Endothelial cell of umbilical vein (primary cell): ENCODE measurements around the gene TRAF1. TPM values are rescaled to one million over a fixed set of nuclear protein-coding genes. Genes with fewer than 3 reads are reported as not detected.

Source experiments
- BruUV-seq: library from RNA; stranded (reverse); fragments of 400-500 nt; replicated peaks from 2 replicates; lab custom pipeline; 2021; lab: Mats Ljungman, UMichigan
- CTCF ChIA-PET: fragments of 300-600, 350-600 bp; sonication (Branson Sonifier 250); formaldehyde crosslinking; loops from one replicate; lab custom pipeline; 2021; ENCODE audit warnings: antibody characterized with exemption, inconsistent platforms; lab: Charles Lee
- POLR2A ChIA-PET: fragments of 300-600, 350-600 bp; sonication (Branson Sonifier 250); formaldehyde crosslinking; loops from one replicate; lab custom pipeline; 2021; ENCODE audit warnings: antibody characterized with exemption, inconsistent platforms; lab: Charles Lee
- DNase-seq: peaks from one replicate; pipeline ENCODE4 v3.0.0-alpha.2; 2011; ENCODE audit warnings: low read depth, low spot score
- FAIRE-seq: peaks from 2 replicates; lab custom pipeline; 2011; peaks lifted over from hg19 to GRCh38; lab: Jason Lieb, UNC
- H2AFZ ChIP-seq: 2 replicates; pipeline ENCODE4 v1.6.0; 2012; ENCODE audit warnings: low read depth, low read length, control low read depth, inconsistent platforms
- H3K27ac ChIP-seq: 2 replicates; pipeline ENCODE4 v1.5.1; 2011; ENCODE audit warnings: low read depth, mild to moderate bottlenecking, control low read depth, low read length, moderate library complexity; ENCODE audit not compliant: insufficient read depth
- H3K27me3 ChIP-seq, 2 experiments: 2 replicates each; pipeline versions ENCODE4 v1.6.0 to v1.6.1; 2011; ENCODE audit warnings: low read length in 2 of 2, mixed read lengths in 1 of 2; ENCODE audit not compliant: control insufficient read depth in 2 of 2, insufficient read depth in 2 of 2
- H3K36me3 ChIP-seq, 2 experiments: 2 replicates in 1 of 2; 3 replicates in 1 of 2; pipeline ENCODE4 v1.5.1; 2011; ENCODE audit warnings: low read length in 2 of 2, mild to moderate bottlenecking in 1 of 2, moderate library complexity in 1 of 2; ENCODE audit not compliant: control insufficient read depth in 2 of 2, insufficient read depth in 2 of 2; ENCODE audit errors: extremely low read depth in 1 of 2
- H3K4me1 ChIP-seq: 3 replicates; pipeline ENCODE4 v1.5.1; 2011; ENCODE audit warnings: mild to moderate bottlenecking, low read length; ENCODE audit not compliant: control insufficient read depth, insufficient read depth; ENCODE audit errors: extremely low read depth
- H3K4me2 ChIP-seq: 2 replicates; pipeline ENCODE4 v1.6.1; 2011; ENCODE audit warnings: low read length, control low read depth, mixed read lengths; ENCODE audit not compliant: insufficient read depth
- H3K4me3 ChIP-seq, 3 experiments: fragments of 200-600 bp in 1 of 3; sonication (generic), shearing (Covaris generic) in 1 of 3; replicated peaks in 1 of 3; 2 replicates each; pipeline ENCODE4 v1.5.1; 2011 to 2016; ENCODE audit warnings: control low read depth in 3 of 3, low read length in 3 of 3, mild to moderate bottlenecking in 2 of 3, inconsistent platforms in 1 of 3, low read depth in 1 of 3, moderate library complexity in 1 of 3; ENCODE audit not compliant: insufficient read depth in 1 of 3
- H3K79me2 ChIP-seq: 2 replicates; pipeline ENCODE4 v1.6.0; 2012; ENCODE audit warnings: low read length, inconsistent platforms; ENCODE audit not compliant: control insufficient read depth, insufficient read depth
- H3K9ac ChIP-seq: replicated peaks from 2 replicates; pipeline ENCODE3; 2011; ENCODE audit warnings: low read length, control low read depth; ENCODE audit not compliant: insufficient read depth; ENCODE audit errors: extremely low read depth
- H3K9me1 ChIP-seq: replicated peaks from 3 replicates; pipeline ENCODE4 v1.6.0; 2011; ENCODE audit warnings: mild to moderate bottlenecking, low read length; ENCODE audit not compliant: control insufficient read depth, insufficient read depth; ENCODE audit errors: extremely low read depth
- H3K9me3 ChIP-seq: replicated peaks from 2 replicates; pipeline ENCODE4 v1.5.1; 2012; ENCODE audit warnings: low read length, inconsistent platforms; ENCODE audit not compliant: control insufficient read depth, insufficient read depth
- H4K20me1 ChIP-seq: replicated peaks from 2 replicates; pipeline ENCODE3; 2011; ENCODE audit warnings: mild to moderate bottlenecking, low read length; ENCODE audit not compliant: control insufficient read depth, insufficient read depth; ENCODE audit errors: extremely low read depth
- EZH2 ChIP-seq: IDR thresholded peaks from 2 replicates; pipeline ENCODE4 v1.6.1; 2012; ENCODE audit warnings: borderline replicate concordance, low read depth, mild to moderate bottlenecking, moderate library complexity, low read length, inconsistent platforms; ENCODE audit not compliant: severe bottlenecking
- FOS ChIP-seq: IDR thresholded peaks from 2 replicates; pipeline ENCODE4 v1.6.1; 2011; ENCODE audit warnings: mild to moderate bottlenecking, low read length, moderate library complexity, borderline replicate concordance; ENCODE audit not compliant: insufficient read depth
- GATA2 ChIP-seq: IDR thresholded peaks from 2 replicates; pipeline ENCODE4 v1.7.0; 2011; ENCODE audit warnings: low read depth, mild to moderate bottlenecking, moderate library complexity, mixed read lengths, low read length; ENCODE audit not compliant: insufficient read length, insufficient read depth
- JUN ChIP-seq: IDR thresholded peaks from 2 replicates; pipeline ENCODE4 v1.6.1; 2011; ENCODE audit warnings: borderline replicate concordance, low read depth; ENCODE audit not compliant: insufficient read length, insufficient read depth
- MYC ChIP-seq: IDR thresholded peaks from one replicate; pipeline ENCODE4 v1.6.1; 2011; ENCODE audit warnings: mild to moderate bottlenecking, low read depth, low read length
- POLR2A ChIP-seq: IDR thresholded peaks from 2 replicates; pipeline ENCODE4 v1.6.1; 2012; ENCODE audit warnings: low read depth, mild to moderate bottlenecking, control low read depth, low read length
- POLR2AphosphoS5 ChIP-seq: IDR thresholded peaks from 2 replicates; pipeline ENCODE4 v1.6.1; 2012; ENCODE audit warnings: low read depth, mild to moderate bottlenecking, control low read depth, low read length, moderate library complexity; ENCODE audit not compliant: insufficient read depth
- dilution Hi-C: fragments of 300-500 bp; cut with MboI; formaldehyde crosslinking; loops from one replicate; pipeline ENCODE4 v1.15.0; 2019; ENCODE audit warnings: low sequenced_read_pairs; ENCODE audit not compliant: extremely low pct_ligation_motif_present
- intact Hi-C: fragments of 100-400 bp; cut with micrococcal nuclease; formaldehyde crosslinking; loops from one replicate; pipeline ENCODE4 v1.10.0; 2022
- polyA plus RNA-seq, 4 experiments: library from polyadenylated mRNA; depleted of rRNA in 3 of 4; stranded (reverse) in 3 of 4; unstranded in 1 of 4; fragments of >200 nt; gene quantifications; 2 replicates each; pipeline versions ENCODE4 v1.2.1 to v1.2.3, GENCODE V29; 2011 to 2012; ENCODE audit warnings: missing spikeins in 1 of 4
- total RNA-seq: library from RNA; stranded (reverse); gene quantifications from 2 replicates; pipeline ENCODE4 v1.2.3, GENCODE V29; 2021
- TF ChIP-seq, protein P1 (sequence below): IDR thresholded peaks from 2 replicates; pipeline ENCODE4 v1.6.1; 2011; ENCODE audit not compliant: insufficient read depth, insufficient read length
- TF ChIP-seq, protein P2 (sequence below), 2 donors: IDR thresholded peaks; 1 replicate in 1 of 2; 2 replicates in 1 of 2; pipeline ENCODE4 v1.5.1; 2011; ENCODE audit warnings: low read length in 2 of 2, mild to moderate bottlenecking in 2 of 2, moderate library complexity in 2 of 2, control low read depth in 1 of 2, inconsistent platforms in 1 of 2, low read depth in 1 of 2; ENCODE audit not compliant: insufficient read depth in 1 of 2; ENCODE audit errors: extremely low read depth in 1 of 2

TRAF1 gene
- total and polyA plus RNA-seq, 2 donors (not counting 3 experiments of a cell fraction or from before 2014, with no cell fraction given) = 2.0 to 2.6 TPM

DNA sequence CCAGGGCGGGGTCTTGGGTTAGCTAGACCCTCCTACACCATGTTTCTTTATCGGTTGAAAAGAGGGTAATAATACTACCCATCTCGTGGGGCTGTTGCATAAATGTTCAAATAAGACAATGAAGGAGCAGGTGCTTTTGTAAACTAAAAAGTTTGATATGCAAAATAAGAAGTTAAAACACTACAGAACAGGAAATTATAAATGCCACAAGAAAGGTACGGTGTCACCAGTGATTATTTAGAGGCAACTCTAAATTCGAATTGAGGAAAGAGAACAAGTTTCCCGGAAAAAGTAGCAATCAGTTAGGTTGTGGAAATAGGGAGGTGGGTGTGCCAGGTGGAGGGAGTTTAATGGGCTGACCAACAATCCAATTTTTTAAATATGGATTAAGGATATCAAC is 47.1 kb downstream of the TRAF1 start:
- FAIRE-seq (no peak), DNase-seq (no peak)
- Histone ChIP-seq H3K79me2 (peaks cover 17% of the 10 kb centered on the region), H3K4me1 (peaks cover 23% of the 10 kb centered on the region), H3K9ac (no peak overlapping the region), H3K4me2 (no peak overlapping the region), H3K27me3 (no peaks in the 10 kb centered on the region), H3K9me1 (no peaks in the 10 kb centered on the region), H3K9me3 (no peaks in the 10 kb centered on the region), H3K4me3 (no peak overlapping the region), H4K20me1 (no peaks in the 10 kb centered on the region), H3K27ac (no peak overlapping the region), H2AFZ (no peak overlapping the region), H3K36me3 (no peaks in the 10 kb centered on the region)
- BruUV-seq = no TSS peak
- no peak for TF ChIP-seq GATA2
- TF ChIP-seq JUN = no peak
- no peak for TF ChIP-seq POLR2A
- no peak for TF ChIP-seq MYC
- TF ChIP-seq FOS = no peak
- TF ChIP-seq EZH2 = no peak
- TF ChIP-seq, protein P1, sequence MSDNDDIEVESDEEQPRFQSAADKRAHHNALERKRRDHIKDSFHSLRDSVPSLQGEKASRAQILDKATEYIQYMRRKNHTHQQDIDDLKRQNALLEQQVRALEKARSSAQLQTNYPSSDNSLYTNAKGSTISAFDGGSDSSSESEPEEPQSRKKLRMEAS = no peak
- TF ChIP-seq POLR2AphosphoS5 = no peak
- TF ChIP-seq, protein P2, sequence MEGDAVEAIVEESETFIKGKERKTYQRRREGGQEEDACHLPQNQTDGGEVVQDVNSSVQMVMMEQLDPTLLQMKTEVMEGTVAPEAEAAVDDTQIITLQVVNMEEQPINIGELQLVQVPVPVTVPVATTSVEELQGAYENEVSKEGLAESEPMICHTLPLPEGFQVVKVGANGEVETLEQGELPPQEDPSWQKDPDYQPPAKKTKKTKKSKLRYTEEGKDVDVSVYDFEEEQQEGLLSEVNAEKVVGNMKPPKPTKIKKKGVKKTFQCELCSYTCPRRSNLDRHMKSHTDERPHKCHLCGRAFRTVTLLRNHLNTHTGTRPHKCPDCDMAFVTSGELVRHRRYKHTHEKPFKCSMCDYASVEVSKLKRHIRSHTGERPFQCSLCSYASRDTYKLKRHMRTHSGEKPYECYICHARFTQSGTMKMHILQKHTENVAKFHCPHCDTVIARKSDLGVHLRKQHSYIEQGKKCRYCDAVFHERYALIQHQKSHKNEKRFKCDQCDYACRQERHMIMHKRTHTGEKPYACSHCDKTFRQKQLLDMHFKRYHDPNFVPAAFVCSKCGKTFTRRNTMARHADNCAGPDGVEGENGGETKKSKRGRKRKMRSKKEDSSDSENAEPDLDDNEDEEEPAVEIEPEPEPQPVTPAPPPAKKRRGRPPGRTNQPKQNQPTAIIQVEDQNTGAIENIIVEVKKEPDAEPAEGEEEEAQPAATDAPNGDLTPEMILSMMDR (IDR thresholded peaks at IDR 0.05; ENCODE audit: extremely low read depth in 1 of 2, insufficient read depth in 1 of 2, low read depth in 1 of 2, low read length in 2 of 2) = no peak
- dilution Hi-C loops (no loop called here), intact Hi-C loops (loop anchor here (5.0 kb wide), 1 partner anchor 103 kb away; no protein-coding TSS in a partner anchor)
- ChIA-PET POLR2A (interaction anchor here (0.6 kb wide), 1 partner anchor 22 kb away, joined by 5 read pairs; no protein-coding TSS in a partner anchor), CTCF (interaction anchor here (1.0 to 1.8 kb wide), 2 partner anchors 17 to 57 kb away, joined by 3 to 4 read pairs; no protein-coding TSS in a partner anchor)
